Measurements from ENCODE around the gene SIT1.

DNA sequence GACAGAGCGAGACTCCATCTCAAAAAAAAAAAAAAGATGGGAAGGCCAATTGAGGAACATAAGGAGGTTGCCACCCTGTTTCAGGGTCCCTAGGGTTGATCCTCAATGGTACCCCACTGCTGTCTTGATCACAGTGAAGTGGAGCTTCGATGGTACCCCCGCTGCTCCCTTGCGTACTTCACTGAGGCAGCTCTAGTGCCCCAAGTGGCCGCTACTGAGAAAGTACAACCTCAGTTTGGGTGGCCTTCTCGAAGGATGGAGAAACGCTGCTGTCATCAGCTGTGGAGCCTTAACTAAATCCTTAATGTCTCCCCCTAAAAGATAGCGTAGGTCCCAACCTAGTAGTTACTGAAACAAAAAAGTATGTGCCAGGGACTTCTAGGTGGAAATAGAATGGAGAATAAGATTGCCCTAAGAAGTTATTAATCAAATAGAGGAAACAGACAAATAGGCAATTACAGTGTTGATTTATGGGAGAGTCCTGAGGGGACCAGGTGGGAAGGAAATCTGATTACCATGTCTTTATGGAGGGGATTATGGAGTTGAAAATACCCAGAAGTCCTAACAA lies 39.4 kb downstream of the SIT1 start:
- TF ChIP-seq, protein P1, sequence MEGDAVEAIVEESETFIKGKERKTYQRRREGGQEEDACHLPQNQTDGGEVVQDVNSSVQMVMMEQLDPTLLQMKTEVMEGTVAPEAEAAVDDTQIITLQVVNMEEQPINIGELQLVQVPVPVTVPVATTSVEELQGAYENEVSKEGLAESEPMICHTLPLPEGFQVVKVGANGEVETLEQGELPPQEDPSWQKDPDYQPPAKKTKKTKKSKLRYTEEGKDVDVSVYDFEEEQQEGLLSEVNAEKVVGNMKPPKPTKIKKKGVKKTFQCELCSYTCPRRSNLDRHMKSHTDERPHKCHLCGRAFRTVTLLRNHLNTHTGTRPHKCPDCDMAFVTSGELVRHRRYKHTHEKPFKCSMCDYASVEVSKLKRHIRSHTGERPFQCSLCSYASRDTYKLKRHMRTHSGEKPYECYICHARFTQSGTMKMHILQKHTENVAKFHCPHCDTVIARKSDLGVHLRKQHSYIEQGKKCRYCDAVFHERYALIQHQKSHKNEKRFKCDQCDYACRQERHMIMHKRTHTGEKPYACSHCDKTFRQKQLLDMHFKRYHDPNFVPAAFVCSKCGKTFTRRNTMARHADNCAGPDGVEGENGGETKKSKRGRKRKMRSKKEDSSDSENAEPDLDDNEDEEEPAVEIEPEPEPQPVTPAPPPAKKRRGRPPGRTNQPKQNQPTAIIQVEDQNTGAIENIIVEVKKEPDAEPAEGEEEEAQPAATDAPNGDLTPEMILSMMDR (optimal IDR thresholded peaks at IDR 0.05 in 1 of 3, IDR thresholded peaks at IDR 0.05 in 1 of 3, conservative IDR thresholded peaks at IDR 0.05 in 1 of 3; ENCODE audit: extremely low read depth in 1 of 3, insufficient read depth in 2 of 3, low read length in 3 of 3), result peak; percentile 73 to 83 (median 76)
- TF ChIP-seq EZH2 (IDR thresholded peaks at IDR 0.05; ENCODE audit: low read length), result no peak
